IPS DF 6.9 (cell line): Measurements from ENCODE around the gene ADAMTSL1.
A peak's percentile ranks its signal among the peaks of the same experiment; 100 is the strongest.

Experiments used
- DNase-seq: peaks from one replicate; pipeline ENCODE4 v3.0.0-alpha.2; 2013; ENCODE audit warnings: low read depth, low spot score
- H3K27ac ChIP-seq: one replicate; pipeline ENCODE4 v1.5.1; 2013; ENCODE audit warnings: low read length, control low read depth
- H3K27me3 ChIP-seq: 2 replicates; pipeline ENCODE4 v1.6.1; 2013; ENCODE audit warnings: mild to moderate bottlenecking, low read length; ENCODE audit not compliant: control insufficient read depth, insufficient read depth
- H3K36me3 ChIP-seq: 2 replicates; pipeline ENCODE4 v1.6.1; 2013; ENCODE audit warnings: low read length; ENCODE audit not compliant: control insufficient read depth, insufficient read depth
- H3K4me1 ChIP-seq: 2 replicates; pipeline ENCODE4 v1.6.1; 2013; ENCODE audit warnings: low read length; ENCODE audit not compliant: control insufficient read depth, insufficient read depth
- H3K4me3 ChIP-seq: 2 replicates; pipeline ENCODE4 v1.5.1; 2013; ENCODE audit warnings: mild to moderate bottlenecking, low read length
- H3K9me3 ChIP-seq: 2 replicates; pipeline ENCODE4 v1.6.1; 2013; ENCODE audit warnings: low read length, inconsistent platforms; ENCODE audit not compliant: control insufficient read depth, insufficient read depth
- WGBS: extraction: QIAGEN DNeasy Blood & Tissue Kit; methylation state at CpG from one replicate; pipeline ENCODE4 v1.1.7; 2013; ENCODE audit warnings: mixed read lengths, missing lambda C conversion rate; ENCODE audit not compliant: insufficient read length, insufficient coverage; 5-methylcytosine and 5-hydroxymethylcytosine counted together

ADAMTSL1 gene

GRCh38 chr9:18785604-18786003, 311.7 kb downstream of the ADAMTSL1 start:
- no peak overlapping the region for H3K27ac ChIP-seq
- H3K36me3 ChIP-seq: no peaks in the 10 kb centered on the region
- DNase-seq: no peak
- no peaks in the 10 kb centered on the region for H3K4me1 ChIP-seq
- H3K9me3 ChIP-seq: no peaks in the 10 kb centered on the region
- WGBS: no CpG with 5 or more reads among the region's 2 CpGs
- H3K27me3 ChIP-seq: no peaks in the 10 kb centered on the region
- no peak overlapping the region for H3K4me3 ChIP-seq

GRCh38 chr9:18786196-18786595, 312.2 kb downstream of the ADAMTSL1 start:
- DNase-seq: no peak
- Histone ChIP-seq H3K9me3 (no peaks in the 10 kb centered on the region), H3K4me1 (no peaks in the 10 kb centered on the region), H3K36me3 (no peaks in the 10 kb centered on the region), H3K27me3 (no peaks in the 10 kb centered on the region), H3K27ac (no peak overlapping the region), H3K4me3 (no peak overlapping the region)
- WGBS: no CpG with 5 or more reads among the region's 3 CpGs

GRCh38 chr9:18786911-18787650, 313.1 kb downstream of the ADAMTSL1 start:
- Histone ChIP-seq H3K4me1 (no peaks in the 10 kb centered on the region), H3K27ac (no peak overlapping the region), H3K36me3 (no peaks in the 10 kb centered on the region), H3K27me3 (no peaks in the 10 kb centered on the region), H3K4me3 (no peak overlapping the region), H3K9me3 (no peaks in the 10 kb centered on the region)
- DNase-seq: no peak
- no CpG with 5 or more reads among the region's 2 CpGs for WGBS

- no CpG with 5 or more reads among the region's 10 CpGs for WGBS
- Histone ChIP-seq H3K4me3 (no peak overlapping the region), H3K27ac (no peak overlapping the region), H3K9me3 (no peaks in the 10 kb centered on the region), H3K36me3 (no peaks in the 10 kb centered on the region), H3K4me1 (no peaks in the 10 kb centered on the region), H3K27me3 (no peaks in the 10 kb centered on the region)
- no peak for DNase-seq
Observed at GRCh38 chr9:18788256-18788655, 314.3 kb downstream of the ADAMTSL1 start.

GRCh38 chr9:18791074-18791473, 317.1 kb downstream of the ADAMTSL1 start:
- Histone ChIP-seq H3K4me3 (no peak overlapping the region), H3K4me1 (no peaks in the 10 kb centered on the region), H3K36me3 (no peaks in the 10 kb centered on the region), H3K27me3 (no peaks in the 10 kb centered on the region), H3K27ac (no peak overlapping the region), H3K9me3 (no peaks in the 10 kb centered on the region)
- WGBS: no CpG with 5 or more reads among the region's 5 CpGs
- peak; percentile 45 for DNase-seq

- Histone ChIP-seq H3K36me3 (no peaks in the 10 kb centered on the region), H3K9me3 (no peaks in the 10 kb centered on the region), H3K27ac (no peak overlapping the region), H3K4me3 (no peak overlapping the region), H3K27me3 (no peaks in the 10 kb centered on the region), H3K4me1 (no peaks in the 10 kb centered on the region)
- no peak for DNase-seq
- WGBS: no CpG with 5 or more reads among the region's 2 CpGs
Observed at GRCh38 chr9:18793122-18793521, 319.2 kb downstream of the ADAMTSL1 start.

GRCh38 chr9:18795947-18796671, 322.2 kb downstream of the ADAMTSL1 start:
- no peaks in the 10 kb centered on the region for H3K36me3 ChIP-seq
- no peak overlapping the region for H3K27ac ChIP-seq
- no peak overlapping the region for H3K4me3 ChIP-seq
- H3K9me3 ChIP-seq: no peaks in the 10 kb centered on the region
- DNase-seq: no peak
- no peaks in the 10 kb centered on the region for H3K4me1 ChIP-seq
- H3K27me3 ChIP-seq: no peaks in the 10 kb centered on the region
- WGBS: no CpG with 5 or more reads among the region's 5 CpGs

- no peaks in the 10 kb centered on the region for H3K4me1 ChIP-seq
- DNase-seq: no peak
- WGBS: no CpG with 5 or more reads among the region's 3 CpGs
- no peaks in the 10 kb centered on the region for H3K27me3 ChIP-seq
- no peaks in the 10 kb centered on the region for H3K9me3 ChIP-seq
- H3K36me3 ChIP-seq: no peaks in the 10 kb centered on the region
- H3K27ac ChIP-seq: no peak overlapping the region
- H3K4me3 ChIP-seq: no peak overlapping the region
Observed at GRCh38 chr9:18796696-18797270, 322.8 kb downstream of the ADAMTSL1 start.

GRCh38 chr9:18798106-18798505, 324.2 kb downstream of the ADAMTSL1 start:
- Histone ChIP-seq H3K36me3 (no peaks in the 10 kb centered on the region), H3K27ac (no peak overlapping the region), H3K27me3 (no peaks in the 10 kb centered on the region), H3K9me3 (no peaks in the 10 kb centered on the region), H3K4me1 (no peaks in the 10 kb centered on the region), H3K4me3 (no peak overlapping the region)
- no peak for DNase-seq
- WGBS: no CpG with 5 or more reads among the region's 1 CpG

- DNase-seq: no peak
- H3K36me3 ChIP-seq: no peaks in the 10 kb centered on the region
- H3K9me3 ChIP-seq: no peaks in the 10 kb centered on the region
- H3K27ac ChIP-seq: no peak overlapping the region
- H3K4me1 ChIP-seq: no peaks in the 10 kb centered on the region
- H3K27me3 ChIP-seq: no peaks in the 10 kb centered on the region
- H3K4me3 ChIP-seq: no peak overlapping the region
- WGBS: no CpG with 5 or more reads among the region's 5 CpGs
Observed at GRCh38 chr9:18798508-18799290, 324.7 kb downstream of the ADAMTSL1 start.
